Embryonic facial prominence (tissue), 1 donor: ENCODE measurements around the gene CLDN3.

Experiments
- DNase-seq: peaks from one replicate; pipeline ENCODE4 v3.0.0-alpha.2; 2016; ENCODE audit errors: extremely low spot score

The CLDN3 gene

GRCh38 chr7:73770860-73771670 is 995 bp upstream of the CLDN3 start:
- DNase-seq = no peak

- no peak for DNase-seq
Measured at GRCh38 chr7:73769481-73770001, 529 bp downstream of the CLDN3 start.

DNA sequence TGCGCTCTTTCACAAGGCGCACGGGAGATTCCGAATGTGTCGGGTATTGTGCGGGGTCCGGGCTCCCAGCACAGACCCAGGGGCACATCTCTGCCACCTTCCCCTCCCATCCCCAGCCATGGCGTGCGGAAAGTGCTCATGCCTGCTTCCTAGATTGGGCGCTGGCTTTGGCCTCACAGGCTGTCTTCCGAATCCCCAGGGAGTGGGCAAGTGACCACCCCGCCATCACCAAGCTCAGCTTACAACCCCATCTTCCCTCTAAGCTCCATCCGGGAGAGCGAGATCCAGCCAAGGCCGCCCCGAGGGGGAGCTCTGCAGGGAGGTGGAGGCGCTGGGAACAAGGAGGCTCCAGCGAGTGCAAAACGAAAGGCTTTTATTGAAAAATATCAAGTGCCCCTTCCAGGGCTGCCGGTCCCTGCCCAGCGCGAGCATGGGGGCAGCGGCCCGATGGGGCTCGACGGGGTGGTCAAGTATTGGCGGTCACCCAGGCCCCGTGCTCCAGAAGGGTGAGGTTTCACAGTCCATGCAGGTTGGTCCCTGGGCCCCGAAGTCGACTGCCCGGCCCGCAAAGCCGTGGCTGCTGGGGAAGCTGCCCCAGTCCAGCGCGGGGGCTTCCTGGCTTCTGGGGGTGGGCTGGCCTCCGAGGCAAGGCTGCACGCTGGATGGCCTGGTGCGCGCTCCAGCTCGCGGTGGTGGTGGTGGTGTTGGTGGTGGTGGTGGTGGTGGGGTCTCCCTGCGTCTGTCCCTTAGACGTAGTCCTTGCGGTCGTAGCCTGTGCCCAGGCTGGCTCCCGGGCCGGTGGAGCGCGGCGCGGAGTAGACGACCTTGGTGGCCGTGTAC is 1.2 kb downstream of the CLDN3 start:
- no peak for DNase-seq

- no peak for DNase-seq
Measured at GRCh38 chr7:73766556-73767229, 3.4 kb downstream of the CLDN3 start.

- no peak for DNase-seq
Measured at GRCh38 chr7:73762659-73762999, 7.4 kb downstream of the CLDN3 start.

- DNase-seq = no peak
Measured at GRCh38 chr7:73761854-73762658, 8.0 kb downstream of the CLDN3 start.

DNA sequence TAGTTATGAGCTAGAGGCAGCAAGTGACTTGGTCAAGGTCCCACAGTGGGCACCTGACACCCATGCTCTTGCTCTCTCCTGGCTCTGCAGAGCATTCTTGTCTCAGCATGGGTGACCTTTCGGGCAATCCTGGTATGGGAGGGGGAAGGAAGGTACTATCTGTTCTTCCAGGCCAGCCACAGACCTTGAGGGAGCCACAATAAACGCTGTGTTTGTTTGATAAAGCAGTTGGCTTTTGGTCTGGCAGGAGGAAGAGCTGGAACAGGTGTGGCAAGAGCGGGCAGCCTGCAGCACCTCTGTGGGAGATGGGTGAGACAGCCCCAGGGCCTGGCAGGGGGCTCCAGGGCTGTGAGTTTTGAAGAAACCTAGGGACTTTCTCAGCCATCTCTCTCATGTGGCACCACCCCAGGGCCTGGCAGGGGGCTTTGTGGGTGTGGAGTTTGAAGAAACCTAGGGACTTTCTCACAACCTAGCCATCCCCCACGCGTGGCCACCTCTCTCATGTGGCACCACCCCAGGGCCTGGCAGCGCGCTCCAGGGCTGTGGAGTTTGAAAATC is 11.4 kb downstream of the CLDN3 start:
- DNase-seq = no peak

DNA sequence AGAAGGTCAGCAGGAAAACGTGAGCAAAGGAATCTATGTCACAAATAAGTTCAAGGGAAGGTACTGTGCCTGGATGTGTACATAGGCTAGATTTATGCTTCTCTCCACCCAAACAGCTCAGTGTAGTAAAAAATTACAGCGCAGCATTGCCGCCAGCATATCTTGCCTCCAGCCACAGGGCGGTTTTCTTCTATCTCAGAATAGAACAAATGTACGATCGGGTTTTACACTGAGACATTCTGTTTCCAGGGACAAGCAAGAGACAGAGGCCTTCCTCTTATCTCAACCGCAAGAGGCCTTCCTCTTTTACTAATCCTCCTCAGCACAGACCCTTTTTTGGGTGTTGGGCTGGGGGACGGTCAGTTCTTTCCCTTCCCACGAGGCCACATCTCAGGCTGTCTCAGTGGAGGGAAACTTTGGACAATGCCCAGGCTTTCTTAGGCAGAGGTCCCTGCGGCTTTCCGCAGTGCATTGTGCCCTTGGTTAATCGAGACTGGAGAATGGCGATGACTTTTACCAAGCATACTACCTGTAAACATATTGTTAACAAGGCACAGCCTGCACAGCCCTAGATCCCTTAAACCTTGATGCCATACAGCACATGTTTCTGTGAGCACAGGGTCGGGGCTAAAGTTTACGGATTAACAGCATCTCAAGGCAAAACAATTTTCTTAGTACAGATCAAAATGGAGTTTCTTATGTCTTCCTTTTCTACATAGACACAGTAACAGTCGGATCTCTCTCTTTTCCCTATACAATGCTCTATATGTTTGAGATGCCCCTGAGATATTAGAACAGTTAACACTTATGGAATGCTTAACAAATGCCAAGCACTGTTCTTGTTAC is 19.9 kb downstream of the CLDN3 start:
- DNase-seq = no peak

GRCh38 chr7:73746378-73746777 is 23.7 kb downstream of the CLDN3 start:
- no peak for DNase-seq

- DNase-seq = no peak
Measured at GRCh38 chr7:73742753-73743641, 27.1 kb downstream of the CLDN3 start.

GRCh38 chr7:73742338-73742752 is 27.7 kb downstream of the CLDN3 start:
- DNase-seq = no peak

GRCh38 chr7:73741600-73741999 is 28.5 kb downstream of the CLDN3 start:
- no peak for DNase-seq

DNA sequence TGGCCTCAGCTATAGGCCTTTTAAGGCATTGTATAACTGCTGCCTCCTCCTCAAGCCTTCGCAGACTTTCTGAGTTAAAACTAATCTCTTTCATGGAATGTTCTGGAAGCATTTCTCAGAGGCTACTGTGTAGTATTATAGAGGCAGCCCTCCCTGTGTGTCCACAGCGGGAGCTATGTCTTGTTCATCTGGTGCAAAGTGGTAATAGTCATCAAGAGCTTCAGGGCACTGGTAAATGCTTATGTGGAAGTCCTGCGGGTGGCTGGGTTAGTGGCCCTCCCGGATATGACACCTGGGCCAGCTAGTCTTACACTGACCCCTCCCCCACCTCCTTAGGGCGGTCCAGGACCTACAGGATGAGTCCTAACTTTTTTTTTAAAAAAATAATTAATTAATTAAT is 29.3 kb downstream of the CLDN3 start:
- no peak for DNase-seq

GRCh38 chr7:73740212-73740611 is 29.9 kb downstream of the CLDN3 start:
- no peak for DNase-seq

- DNase-seq = no peak
Measured at GRCh38 chr7:73739387-73739767, 30.7 kb downstream of the CLDN3 start.

- peak; percentile 96 for DNase-seq
Measured at GRCh38 chr7:73738612-73739386, 31.3 kb downstream of the CLDN3 start, which contains the start of gene ABHD11. Gene ABHD11 (minus strand): TSS chr7:73738802. CDS start chr7:73738770, 32 bp downstream.

DNA sequence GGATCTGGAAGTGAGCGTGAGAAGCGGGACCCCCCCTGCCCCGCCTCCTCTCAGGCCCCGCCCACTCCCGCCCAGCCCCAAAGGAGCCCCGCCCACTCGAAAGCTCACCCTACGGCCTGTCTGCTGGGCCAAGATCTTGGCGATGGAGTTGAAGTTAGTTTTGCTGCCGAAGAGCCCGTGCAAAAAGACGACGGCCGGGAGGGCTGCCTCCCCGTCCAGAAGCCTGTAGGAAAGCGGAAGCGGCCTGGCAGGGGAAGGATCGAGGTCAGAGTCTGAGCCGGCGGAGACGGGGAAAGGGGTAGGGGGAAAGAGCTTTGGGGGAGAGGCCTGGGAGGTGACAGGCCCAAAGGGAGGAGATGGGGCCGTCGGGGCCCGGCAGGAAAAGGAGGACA is 31.9 kb downstream of the CLDN3 start:
- no peak for DNase-seq

DNA sequence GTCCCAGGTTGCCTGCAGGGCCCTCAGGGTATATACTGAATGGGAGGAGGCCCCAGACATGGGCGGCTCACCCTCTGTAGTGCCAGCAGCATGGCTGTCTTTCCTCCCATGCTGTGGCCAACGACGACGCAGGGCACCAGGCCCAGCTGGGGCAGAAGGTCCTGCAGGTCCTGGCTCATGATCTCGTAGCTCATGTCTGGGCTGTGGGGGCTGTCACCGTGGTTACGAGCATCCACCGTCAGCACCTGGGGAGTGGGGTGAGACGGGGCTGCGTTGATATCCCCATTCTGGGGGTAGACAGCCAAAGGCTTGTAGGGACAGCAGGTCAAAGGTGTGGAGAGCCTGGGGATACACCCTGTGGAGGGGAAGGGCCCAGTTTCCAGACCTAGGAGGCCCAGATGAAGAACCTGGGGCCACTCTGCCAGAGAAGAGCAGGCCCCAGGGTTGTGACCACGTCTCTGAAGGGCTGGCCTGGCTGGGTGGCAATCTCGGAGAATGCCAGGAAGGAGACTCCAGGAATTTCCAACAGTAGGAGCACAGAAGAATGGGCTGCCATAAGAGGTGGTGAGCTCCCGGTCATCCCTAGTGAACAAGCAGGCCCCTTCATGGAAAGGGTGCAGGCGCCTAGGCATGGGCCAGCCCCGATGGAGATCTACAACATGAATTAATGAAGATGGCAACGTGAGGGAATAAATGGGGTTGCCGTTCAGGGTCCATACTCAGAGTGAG is 32.4 kb downstream of the CLDN3 start:
- no peak for DNase-seq
